ENCODE results near the gene PIK3C2G.

DNA sequence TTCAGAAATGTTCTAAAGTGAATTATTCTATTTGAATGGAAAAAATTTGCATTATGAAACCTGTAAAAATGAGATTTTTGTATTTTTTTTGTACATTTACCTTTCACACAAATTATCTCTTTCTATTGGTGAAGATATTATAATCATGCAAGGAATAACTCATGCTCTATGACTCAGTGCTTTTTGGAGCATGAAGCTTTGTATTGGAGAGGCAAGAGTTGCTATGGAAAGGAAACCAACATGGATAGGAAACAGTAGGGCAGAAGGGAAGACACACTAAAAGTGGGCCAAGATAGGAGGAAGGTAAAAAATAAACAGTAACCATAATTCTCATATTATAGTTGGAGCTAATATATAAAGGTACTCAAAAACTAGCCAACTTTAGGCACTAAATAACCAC lies 397.5 kb downstream of the PIK3C2G start:
- TF ChIP-seq, protein P1, sequence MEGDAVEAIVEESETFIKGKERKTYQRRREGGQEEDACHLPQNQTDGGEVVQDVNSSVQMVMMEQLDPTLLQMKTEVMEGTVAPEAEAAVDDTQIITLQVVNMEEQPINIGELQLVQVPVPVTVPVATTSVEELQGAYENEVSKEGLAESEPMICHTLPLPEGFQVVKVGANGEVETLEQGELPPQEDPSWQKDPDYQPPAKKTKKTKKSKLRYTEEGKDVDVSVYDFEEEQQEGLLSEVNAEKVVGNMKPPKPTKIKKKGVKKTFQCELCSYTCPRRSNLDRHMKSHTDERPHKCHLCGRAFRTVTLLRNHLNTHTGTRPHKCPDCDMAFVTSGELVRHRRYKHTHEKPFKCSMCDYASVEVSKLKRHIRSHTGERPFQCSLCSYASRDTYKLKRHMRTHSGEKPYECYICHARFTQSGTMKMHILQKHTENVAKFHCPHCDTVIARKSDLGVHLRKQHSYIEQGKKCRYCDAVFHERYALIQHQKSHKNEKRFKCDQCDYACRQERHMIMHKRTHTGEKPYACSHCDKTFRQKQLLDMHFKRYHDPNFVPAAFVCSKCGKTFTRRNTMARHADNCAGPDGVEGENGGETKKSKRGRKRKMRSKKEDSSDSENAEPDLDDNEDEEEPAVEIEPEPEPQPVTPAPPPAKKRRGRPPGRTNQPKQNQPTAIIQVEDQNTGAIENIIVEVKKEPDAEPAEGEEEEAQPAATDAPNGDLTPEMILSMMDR (conservative IDR thresholded peaks at IDR 0.05; ENCODE audit: low read length), result no peak
- no peak for TF ChIP-seq EZH2phosphoT487 (IDR thresholded peaks at IDR 0.05; ENCODE audit: borderline replicate concordance, low read depth, low read length)
